Chondrocyte (in vitro differentiated cells): ENCODE data around the gene GPC1. TPM values are rescaled to one million over a fixed set of nuclear protein-coding genes. Genes with fewer than 3 reads are reported as not detected.

ENCODE experiments used
- DNase-seq: peaks from one replicate; pipeline ENCODE4 v3.0.0; 2021; ENCODE audit warnings: mixed read lengths, low spot score
- H3K27ac Mint-ChIP-seq: one replicate; pipeline ENCODE4 v1.8.0; 2021; ENCODE audit warnings: mild to moderate bottlenecking, moderate library complexity, mixed read lengths; ENCODE audit not compliant: unreplicated experiment
- H3K27me3 Mint-ChIP-seq: 2 replicates; pipeline ENCODE4 v1.8.0; 2021; ENCODE audit warnings: low read depth, mixed read lengths
- H3K36me3 Mint-ChIP-seq: 2 replicates; pipeline ENCODE4 v1.8.0; 2021; ENCODE audit warnings: low read depth, mixed read lengths
- H3K4me1 Mint-ChIP-seq: 2 replicates; pipeline ENCODE4 v1.8.0; 2021; ENCODE audit warnings: low read depth, mild to moderate bottlenecking, mixed read lengths
- H3K4me3 Mint-ChIP-seq: one replicate; pipeline ENCODE4 v1.8.0; 2021; ENCODE audit warnings: mild to moderate bottlenecking, moderate library complexity, mixed read lengths; ENCODE audit not compliant: unreplicated experiment
- H3K9me3 Mint-ChIP-seq: 2 replicates; pipeline ENCODE4 v1.8.0; 2021; ENCODE audit warnings: low read depth, mixed read lengths
- CTCF ChIP-seq: fragments of 200-600 bp; sonication (generic); IDR thresholded peaks from 2 replicates; pipeline ENCODE4 v1.5.0; 2021; ENCODE audit warnings: antibody characterized with exemption, mild to moderate bottlenecking, moderate library complexity
- microRNA-seq: library from miRNA; unstranded; fragments of <30 nt; microRNA quantifications from one replicate; pipeline ENCODE4 v1.2.0, GENCODE V29; 2020; ENCODE audit warnings: borderline number of aligned reads
- total RNA-seq: library from RNA; stranded (reverse); gene quantifications from 3 replicates; pipeline ENCODE4 v1.2.1, GENCODE V29; 2021

Gene GPC1
- total RNA-seq, 1 donor from 2014 or later = 264 TPM

- no peak for DNase-seq
- no peaks in the 10 kb centered on the region for H3K9me3 Mint-ChIP-seq
Measured at GRCh38 chr2:240512109-240512485, 76.6 kb downstream of the GPC1 start.

GRCh38 chr2:240512666-240513535, 77.4 kb downstream of the GPC1 start:
- Mint-ChIP-seq H3K27ac (no peak overlapping the region), H3K9me3 (no peaks in the 10 kb centered on the region), H3K4me3 (no peak overlapping the region), H3K36me3 (peaks cover 15% of the 10 kb centered on the region), H3K4me1 (peaks cover 4% of the 10 kb centered on the region), H3K27me3 (no peaks in the 10 kb centered on the region)
- no peak for TF ChIP-seq CTCF
- DNase-seq = no peak

More at GRCh38 chr2:240512109-240512485, 76.6 kb downstream of the GPC1 start:
- no peak for TF ChIP-seq CTCF
- Mint-ChIP-seq H3K4me1 (peaks cover 4% of the 10 kb centered on the region), H3K27me3 (no peaks in the 10 kb centered on the region), H3K27ac (no peak overlapping the region), H3K4me3 (no peak overlapping the region), H3K36me3 (peaks cover 15% of the 10 kb centered on the region)

GRCh38 chr2:240513549-240514287, 78.3 kb downstream of the GPC1 start:
- H3K27me3 Mint-ChIP-seq = no peaks in the 10 kb centered on the region
- no peak for DNase-seq
- peak; percentile 82 for TF ChIP-seq CTCF
- peaks cover 4% of the 10 kb centered on the region for H3K4me1 Mint-ChIP-seq
- no peak overlapping the region for H3K4me3 Mint-ChIP-seq
- peaks cover 13% of the 10 kb centered on the region for H3K36me3 Mint-ChIP-seq
- H3K27ac Mint-ChIP-seq = no peak overlapping the region
- H3K9me3 Mint-ChIP-seq = no peaks in the 10 kb centered on the region

- H3K9me3 Mint-ChIP-seq = no peaks in the 10 kb centered on the region
- no peaks in the 10 kb centered on the region for H3K27me3 Mint-ChIP-seq
- H3K4me3 Mint-ChIP-seq = no peak overlapping the region
- peaks cover 11% of the 10 kb centered on the region for H3K36me3 Mint-ChIP-seq
- peak; percentile 68 for DNase-seq
- no peak for TF ChIP-seq CTCF
- no peak overlapping the region for H3K27ac Mint-ChIP-seq
- H3K4me1 Mint-ChIP-seq = peaks cover 4% of the 10 kb centered on the region
Measured at GRCh38 chr2:240514631-240515030, 79.2 kb downstream of the GPC1 start.

- Mint-ChIP-seq H3K4me1 (peaks cover 4% of the 10 kb centered on the region), H3K4me3 (no peak overlapping the region), H3K36me3 (peaks cover 7% of the 10 kb centered on the region), H3K27ac (no peak overlapping the region), H3K9me3 (peaks cover 4% of the 10 kb centered on the region), H3K27me3 (no peaks in the 10 kb centered on the region)
- TF ChIP-seq CTCF = no peak
- DNase-seq = no peak
Measured at GRCh38 chr2:240517342-240517741, 81.9 kb downstream of the GPC1 start.

Small RNA genes within 50 kb of the gene (microRNA-seq; reads per million reads assigned to microRNA genes)
- gene MIR149 = 2,193 reads per million, percentile 85 among the genes with 10 or more reads in this experiment

Other genes starting within 250 kb of the GPC1 start
- gene ANKMY1, start 122.3 kb downstream of the GPC1 start, total RNA-seq = 9.5 to 20.6 TPM (median 10.8 TPM) in 3 replicates
- gene DUSP28, start 124.7 kb downstream of the GPC1 start, total RNA-seq = 3.4 to 4.7 TPM (median 3.7 TPM) in 3 replicates
- 54.9 to 63.2 TPM (median 61.3 TPM) in 3 replicates for gene RNPEPL1, start 132.8 kb downstream of the GPC1 start, total RNA-seq
- gene CAPN10, start 151.1 kb downstream of the GPC1 start, total RNA-seq = 22.0 to 29.4 TPM (median 22.7 TPM) in 3 replicates
- 1.9 to 2.9 TPM (median 2.8 TPM) in 3 replicates for gene GPR35, start 189.8 kb downstream of the GPC1 start, total RNA-seq
- gene AQP12B, start 247.2 kb downstream of the GPC1 start, total RNA-seq = not detected in 3 replicates